ENCODE measurements around the gene CDH23.

DNA sequence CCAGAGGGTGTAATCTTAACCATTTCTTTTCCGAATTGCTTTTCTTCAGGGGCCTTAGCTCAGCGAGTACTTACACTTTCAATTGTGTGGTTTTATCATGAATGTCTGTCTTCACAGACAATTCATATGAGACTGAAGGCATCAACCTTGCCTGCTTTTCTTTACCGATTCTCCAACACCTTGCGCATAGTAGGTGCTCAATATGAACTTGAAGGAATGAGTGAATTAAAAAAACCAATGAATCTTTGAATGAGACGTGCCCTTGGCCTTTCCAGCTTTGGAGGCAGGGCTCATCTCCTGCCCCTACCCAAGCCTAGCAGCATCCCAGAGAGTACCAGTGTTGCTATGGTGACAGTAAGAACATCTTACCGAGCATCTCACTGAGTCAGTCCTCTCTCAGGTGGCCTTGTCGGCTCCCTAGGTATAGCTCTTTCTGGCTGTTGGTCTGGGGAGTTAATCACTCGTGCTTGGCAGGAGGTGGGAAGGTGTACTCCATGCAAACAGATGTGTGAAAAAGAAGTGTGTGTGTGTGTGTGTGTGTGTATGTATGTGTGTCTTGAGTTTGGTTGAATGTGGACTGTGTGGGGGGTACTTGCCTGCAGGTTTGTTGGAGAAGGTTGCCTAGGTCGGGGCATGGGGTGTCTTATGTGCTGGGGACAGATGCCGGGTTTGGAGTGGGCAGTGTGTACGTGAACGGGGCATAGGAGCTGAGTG is 215.1 kb downstream of the CDH23 start:
- TF ChIP-seq ZNF565 (CRISPR knock-in tag; conservative IDR thresholded peaks at IDR 0.05; ENCODE audit: low read depth) (no peak), ZNF8 (CRISPR knock-in tag; IDR thresholded peaks at IDR 0.05) (no peak), RARB (CRISPR knock-in tag; IDR thresholded peaks at IDR 0.05) (no peak), SNAI2 (CRISPR knock-in tag; IDR thresholded peaks at IDR 0.05) (no peak), ZC3H10 (CRISPR knock-in tag; IDR thresholded peaks at IDR 0.05) (no peak), ARNTL (CRISPR knock-in tag; IDR thresholded peaks at IDR 0.05; ENCODE audit: borderline replicate concordance, low read depth) (no peak)
- TF ChIP-seq, protein P1, sequence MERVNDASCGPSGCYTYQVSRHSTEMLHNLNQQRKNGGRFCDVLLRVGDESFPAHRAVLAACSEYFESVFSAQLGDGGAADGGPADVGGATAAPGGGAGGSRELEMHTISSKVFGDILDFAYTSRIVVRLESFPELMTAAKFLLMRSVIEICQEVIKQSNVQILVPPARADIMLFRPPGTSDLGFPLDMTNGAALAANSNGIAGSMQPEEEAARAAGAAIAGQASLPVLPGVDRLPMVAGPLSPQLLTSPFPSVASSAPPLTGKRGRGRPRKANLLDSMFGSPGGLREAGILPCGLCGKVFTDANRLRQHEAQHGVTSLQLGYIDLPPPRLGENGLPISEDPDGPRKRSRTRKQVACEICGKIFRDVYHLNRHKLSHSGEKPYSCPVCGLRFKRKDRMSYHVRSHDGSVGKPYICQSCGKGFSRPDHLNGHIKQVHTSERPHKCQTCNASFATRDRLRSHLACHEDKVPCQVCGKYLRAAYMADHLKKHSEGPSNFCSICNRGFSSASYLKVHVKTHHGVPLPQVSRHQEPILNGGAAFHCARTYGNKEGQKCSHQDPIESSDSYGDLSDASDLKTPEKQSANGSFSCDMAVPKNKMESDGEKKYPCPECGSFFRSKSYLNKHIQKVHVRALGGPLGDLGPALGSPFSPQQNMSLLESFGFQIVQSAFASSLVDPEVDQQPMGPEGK (CRISPR knock-in tag; IDR thresholded peaks at IDR 0.05; ENCODE audit: borderline replicate concordance): no peak
